SU-DHL-6 (cell line): ENCODE results near the gene ADAMTS19.

Experiments used
- CTCF ChIP-seq: fragments of 200-600 bp; sonication (generic); IDR thresholded peaks from one replicate; pipeline ENCODE4 v1.5.1; 2017; ENCODE audit warnings: antibody characterized with exemption, mild to moderate bottlenecking, low read length, moderate library complexity; ENCODE audit not compliant: insufficient read depth, poor library complexity, severe bottlenecking
- EZH2phosphoT487 ChIP-seq: fragments of 200-600 bp; sonication (generic), shearing (Covaris generic); conservative IDR thresholded peaks from 2 replicates; pipeline ENCODE4 v1.6.1; 2018; ENCODE audit warnings: mild to moderate bottlenecking, antibody characterized with exemption, low read length, moderate library complexity, mixed read lengths

- TF ChIP-seq CTCF = no peak
- TF ChIP-seq EZH2phosphoT487 = no peak
These were observed 210.9 kb downstream of the ADAMTS19 start for GRCh38 chr5:129670957-129671500.
